GM19463 (cell line): Measurements from ENCODE around the gene SARDH.

Experiments
- ATAC-seq: cut with Tn5 transposase; IDR thresholded peaks from one replicate; pipeline ENCODE4 v1.9.1; 2021; ENCODE audit warnings: mild to moderate bottlenecking, moderate library complexity; ENCODE audit not compliant: unreplicated experiment

The SARDH gene

DNA sequence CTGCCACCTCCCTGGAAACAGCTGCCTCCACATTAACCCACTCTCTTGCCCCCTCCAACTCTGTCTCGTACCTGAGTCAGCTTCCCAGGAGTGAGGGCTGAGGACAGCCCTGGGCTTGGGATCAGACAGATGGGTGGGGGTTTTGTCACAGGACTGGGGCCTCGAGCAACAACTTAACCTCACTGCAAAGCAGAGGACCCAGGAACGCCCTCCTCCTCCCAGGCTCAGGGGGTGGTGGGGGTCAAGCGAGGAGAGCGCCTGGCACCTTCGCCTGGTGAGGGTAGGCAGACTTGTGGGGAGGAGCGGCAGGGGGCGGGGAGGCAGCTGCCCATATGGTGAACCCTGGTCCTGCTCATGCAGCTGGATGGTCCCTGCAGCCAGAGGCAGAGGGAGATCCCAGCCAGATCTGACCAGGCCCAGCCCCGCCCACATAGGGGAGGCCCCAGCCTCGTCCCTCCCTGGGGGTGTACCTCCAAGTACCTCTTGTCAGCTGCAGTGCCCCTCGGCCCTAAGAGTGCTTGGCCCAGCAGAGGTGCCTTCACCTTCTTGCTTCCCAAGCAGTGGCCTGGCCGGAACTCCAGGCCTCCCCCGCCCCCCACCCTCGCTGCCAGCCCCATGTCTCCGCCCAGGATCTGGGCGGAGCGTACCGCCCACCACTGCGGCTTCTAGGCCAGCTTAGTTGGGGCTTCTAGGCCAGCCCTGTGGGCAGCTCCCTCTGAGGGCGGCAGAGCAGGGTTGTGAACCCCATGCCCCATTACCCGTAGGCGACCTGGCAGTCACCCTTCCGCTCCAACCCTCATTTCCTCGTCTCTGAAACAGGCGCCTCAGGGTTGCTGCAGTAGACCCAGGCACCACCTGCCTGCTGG, at the start of gene SARDH:
TSS of gene SARDH (minus strand) at position 579 of the 866 bp plus-strand sequence. CDS start 4,179 bp downstream, outside the sequence.
- ATAC-seq: peak; percentile 55

GRCh38 chr9:133787754-133788025, 49.5 kb upstream of the SARDH start:
- ATAC-seq: peak; percentile 75

DNA sequence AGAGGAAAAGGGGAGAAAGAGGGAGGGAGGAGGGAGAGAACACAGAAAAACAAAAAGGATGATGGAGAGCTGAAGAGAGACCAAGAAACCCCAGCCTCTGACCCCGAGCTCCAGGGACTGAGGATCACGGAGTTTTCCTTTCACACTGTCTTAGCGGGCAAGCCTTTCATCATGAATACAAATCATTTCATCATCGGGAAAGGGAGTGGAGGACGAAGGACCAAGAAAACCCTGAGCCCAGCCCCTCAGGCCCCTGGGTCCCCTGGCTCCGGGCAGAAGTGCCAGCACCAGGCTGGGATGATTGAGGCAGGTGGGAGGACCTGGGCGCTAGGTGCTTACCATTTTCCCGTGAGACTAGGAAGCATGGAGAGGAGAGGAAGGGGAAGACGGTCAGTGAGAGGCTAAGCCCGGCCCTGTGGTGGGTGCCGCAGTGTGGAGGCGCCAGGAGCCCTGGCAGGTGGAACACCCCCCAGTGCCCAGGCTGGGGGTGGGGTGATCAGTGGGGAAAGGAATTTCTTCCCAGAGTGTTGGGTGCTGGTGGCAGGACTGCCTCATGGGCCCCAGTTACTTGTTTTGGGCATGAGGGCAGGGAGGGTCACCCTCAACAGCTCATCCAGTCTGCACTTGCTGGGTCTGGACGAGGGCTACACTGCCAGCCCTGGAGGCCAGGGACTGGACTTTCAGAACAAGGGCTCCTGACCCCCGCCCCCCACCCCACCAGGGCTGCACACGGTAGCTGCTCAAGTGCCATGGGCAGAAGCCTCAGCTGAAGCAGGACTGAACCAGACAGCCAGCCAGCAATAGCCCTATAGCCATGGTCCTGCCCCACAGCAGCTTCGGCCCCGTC, 49.0 kb upstream of the SARDH start:
- ATAC-seq: no peak

DNA sequence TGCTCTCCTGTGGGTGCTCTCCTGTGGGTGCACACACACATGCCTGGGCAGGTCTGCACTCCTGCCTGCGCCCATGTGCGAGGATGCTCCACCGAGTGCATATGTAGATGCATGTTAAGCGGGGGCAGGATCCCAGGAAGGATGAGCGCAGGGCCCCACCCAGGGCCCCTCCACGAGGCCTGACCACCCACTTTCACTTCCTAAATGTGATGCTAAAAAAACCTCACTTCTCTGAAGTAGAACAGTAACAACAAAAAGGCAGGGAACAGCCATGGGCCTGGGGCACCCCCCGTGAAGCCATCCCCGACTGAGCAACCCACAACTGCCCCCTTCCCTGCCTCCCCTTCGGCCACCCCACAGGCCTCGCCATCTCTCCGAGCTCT, 48.2 kb upstream of the SARDH start:
- ATAC-seq: no peak

- no peak for ATAC-seq
These were observed 47.7 kb upstream of the SARDH start for GRCh38 chr9:133785753-133786370.

GRCh38 chr9:133784731-133785561, 46.8 kb upstream of the SARDH start:
- ATAC-seq: no peak

GRCh38 chr9:133783331-133783731, 45.2 kb upstream of the SARDH start:
- no peak for ATAC-seq

DNA sequence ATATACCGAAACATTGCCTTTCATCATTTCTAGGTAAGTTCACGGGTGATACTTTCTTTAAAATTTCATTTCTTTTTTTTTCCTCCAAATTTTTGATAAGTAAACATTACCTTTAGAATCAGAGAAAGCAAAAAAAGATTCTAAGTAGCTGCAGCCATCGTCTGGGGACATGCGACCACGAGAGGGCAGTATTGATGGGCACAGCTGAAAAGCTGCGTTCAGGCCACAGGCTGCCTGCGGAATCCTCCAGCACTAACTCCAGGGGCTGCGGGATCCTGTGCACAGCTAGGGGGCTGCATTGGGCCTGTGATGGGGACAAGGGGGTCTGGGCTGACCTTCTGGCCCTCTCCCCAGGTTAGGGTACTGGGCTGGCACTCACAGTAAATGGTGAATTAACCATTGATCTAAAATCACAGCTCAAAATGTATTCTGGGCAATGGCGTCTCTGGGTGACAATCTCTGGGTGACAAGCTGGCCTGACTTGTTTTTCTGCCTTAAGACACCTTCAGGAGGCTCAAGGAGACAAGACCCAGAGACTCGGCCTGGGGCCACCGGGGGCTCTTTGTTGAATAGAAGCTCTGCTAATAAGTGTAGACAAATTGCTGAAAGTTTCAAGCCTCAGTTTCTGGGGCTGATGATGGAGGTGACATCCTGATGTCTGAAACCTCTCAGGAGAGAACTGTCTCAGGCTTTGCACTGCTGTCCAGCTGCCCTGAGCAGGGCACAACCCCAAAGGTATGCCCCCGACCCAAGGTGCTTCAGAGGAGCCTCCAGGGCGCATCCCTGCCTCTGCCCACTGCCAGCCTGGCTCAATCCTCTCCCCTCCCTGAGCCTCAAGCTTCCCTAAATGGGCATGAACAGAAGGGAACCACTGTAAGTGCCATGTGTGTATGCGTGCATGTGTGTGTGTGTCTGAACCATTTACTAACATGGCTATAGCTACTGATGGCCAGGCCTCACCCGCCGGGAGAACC, 44.3 kb upstream of the SARDH start:
- no peak for ATAC-seq

DNA sequence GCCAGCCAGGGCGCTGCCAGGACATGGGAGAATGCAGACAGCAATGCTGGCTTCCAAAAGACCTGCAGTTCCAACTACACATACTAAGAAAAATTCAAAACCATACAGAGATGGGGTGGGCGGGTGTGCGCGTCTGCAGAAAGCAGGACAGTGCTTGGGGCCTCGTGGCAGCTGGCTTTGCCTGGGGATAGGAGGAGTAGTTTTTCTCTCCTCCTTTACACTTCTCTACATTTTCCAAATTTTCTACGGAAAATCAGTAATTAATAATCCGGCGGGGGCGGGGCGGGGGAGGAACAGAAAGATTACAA, 43.6 kb upstream of the SARDH start:
- ATAC-seq: no peak

DNA sequence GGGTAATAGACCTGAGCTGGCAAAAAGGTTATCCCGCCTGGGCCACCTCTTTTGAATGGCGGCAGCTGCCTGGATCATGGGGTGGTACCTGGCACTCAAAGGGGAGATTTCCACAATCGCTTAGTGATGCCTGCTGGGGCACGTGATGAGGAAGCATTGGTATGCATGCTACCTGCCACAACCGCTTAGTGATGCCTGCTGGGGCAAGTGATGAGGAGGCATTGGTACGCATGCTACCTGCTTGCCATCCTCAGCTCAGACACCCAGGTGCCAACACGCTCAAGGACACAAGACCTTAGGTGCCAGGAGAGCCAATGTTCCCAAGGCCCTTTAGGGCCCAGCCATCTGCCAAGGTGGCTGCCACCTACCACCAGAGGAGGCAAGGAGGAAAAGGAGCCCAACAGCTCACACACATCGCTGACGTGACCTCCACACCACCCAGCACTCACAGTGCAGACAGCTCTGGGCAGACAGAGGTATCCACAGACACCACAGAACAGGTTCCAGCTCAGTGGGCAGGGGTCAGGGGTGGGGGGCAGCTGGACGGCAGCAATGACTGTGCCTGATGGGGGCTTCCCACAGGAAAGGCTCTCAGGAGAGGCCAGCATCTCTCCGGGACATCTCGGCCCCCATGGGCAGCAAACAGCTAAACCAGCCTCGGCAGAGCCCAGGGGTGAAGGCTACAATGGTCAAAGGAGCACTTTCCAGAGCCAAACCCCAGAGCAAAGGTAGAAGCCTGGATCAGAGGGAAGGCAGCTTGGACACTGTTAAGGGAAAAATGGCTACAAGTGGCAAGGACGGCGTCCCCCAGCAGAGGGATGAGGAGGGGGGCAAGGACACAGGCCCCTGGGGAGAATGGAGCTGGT, 43.0 kb upstream of the SARDH start:
- ATAC-seq: no peak

- ATAC-seq: no peak
These were observed 42.3 kb upstream of the SARDH start for GRCh38 chr9:133780404-133780945.

- no peak for ATAC-seq
These were observed 41.6 kb upstream of the SARDH start for GRCh38 chr9:133779516-133780403.

DNA sequence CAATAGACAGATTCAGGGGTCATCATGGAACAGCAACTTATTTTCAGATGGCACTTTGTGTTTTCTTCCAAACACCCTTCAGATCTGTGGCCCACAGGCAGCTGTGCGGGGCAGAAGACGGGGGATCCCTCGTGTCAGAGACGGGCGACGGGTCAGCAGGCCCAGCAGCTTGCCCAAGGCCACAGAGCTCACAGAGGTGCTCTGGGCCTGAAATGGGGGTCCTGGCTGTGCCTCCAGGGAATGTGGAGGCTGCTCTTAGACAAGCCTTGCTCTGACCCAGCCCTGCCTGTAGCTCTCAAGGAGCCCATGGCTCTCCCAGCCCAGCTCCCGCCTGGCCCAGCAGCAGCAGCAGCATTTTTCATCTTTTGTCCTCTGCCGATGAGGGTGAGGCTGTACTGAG, 40.9 kb upstream of the SARDH start:
- ATAC-seq: no peak

- no peak for ATAC-seq
These were observed 40.3 kb upstream of the SARDH start for GRCh38 chr9:133778336-133779013.

DNA sequence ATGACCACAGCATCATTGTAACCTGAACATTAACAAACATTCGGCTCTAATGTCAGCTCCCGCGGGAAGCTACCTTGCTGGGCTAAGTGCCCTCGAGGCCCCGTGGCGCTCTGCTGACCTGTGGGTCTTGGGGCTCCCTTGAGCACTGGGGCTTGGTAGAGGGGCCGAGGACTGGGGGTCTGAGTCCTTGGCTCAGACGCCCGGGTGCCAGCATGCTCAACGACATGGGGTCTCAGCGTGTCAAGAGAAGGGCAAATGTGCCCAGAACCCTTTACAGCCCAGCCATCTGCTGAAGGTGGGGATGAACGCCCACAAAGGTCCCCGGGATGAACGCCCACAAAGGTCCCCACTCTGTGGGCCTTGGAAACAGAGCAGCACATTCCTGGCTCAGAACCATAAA, 39.7 kb upstream of the SARDH start:
- no peak for ATAC-seq

- ATAC-seq: no peak
These were observed 39.1 kb upstream of the SARDH start for GRCh38 chr9:133777068-133777791.
